HUES48 (cell line): Measurements from ENCODE around the gene KCNJ1.

ENCODE experiments used
- H3K27ac ChIP-seq: one replicate; pipeline ENCODE4 v1.7.0; 2013; ENCODE audit warnings: low read depth, low read length, inconsistent platforms
- H3K27me3 ChIP-seq: 2 replicates; pipeline ENCODE4 v1.6.1; 2013; ENCODE audit warnings: mild to moderate bottlenecking, low read length; ENCODE audit not compliant: control insufficient read depth, insufficient read depth
- H3K36me3 ChIP-seq: 2 replicates; pipeline ENCODE4 v1.6.1; 2013; ENCODE audit warnings: low read length; ENCODE audit not compliant: control insufficient read depth, insufficient read depth
- H3K4me1 ChIP-seq: 2 replicates; pipeline ENCODE4 v1.6.1; 2013; ENCODE audit warnings: mild to moderate bottlenecking, low read length; ENCODE audit not compliant: control insufficient read depth, insufficient read depth
- H3K4me3 ChIP-seq: 2 replicates; pipeline ENCODE4 v1.5.1; 2013; ENCODE audit warnings: mild to moderate bottlenecking, low read depth, low read length
- H3K9ac ChIP-seq: 2 replicates; pipeline ENCODE4 v1.6.1; 2013; ENCODE audit warnings: mild to moderate bottlenecking, low read depth, low read length, moderate library complexity
- H3K9me3 ChIP-seq: 2 replicates; pipeline ENCODE4 v1.6.1; 2013; ENCODE audit warnings: low read length; ENCODE audit not compliant: control insufficient read depth, insufficient read depth

The KCNJ1 gene

DNA sequence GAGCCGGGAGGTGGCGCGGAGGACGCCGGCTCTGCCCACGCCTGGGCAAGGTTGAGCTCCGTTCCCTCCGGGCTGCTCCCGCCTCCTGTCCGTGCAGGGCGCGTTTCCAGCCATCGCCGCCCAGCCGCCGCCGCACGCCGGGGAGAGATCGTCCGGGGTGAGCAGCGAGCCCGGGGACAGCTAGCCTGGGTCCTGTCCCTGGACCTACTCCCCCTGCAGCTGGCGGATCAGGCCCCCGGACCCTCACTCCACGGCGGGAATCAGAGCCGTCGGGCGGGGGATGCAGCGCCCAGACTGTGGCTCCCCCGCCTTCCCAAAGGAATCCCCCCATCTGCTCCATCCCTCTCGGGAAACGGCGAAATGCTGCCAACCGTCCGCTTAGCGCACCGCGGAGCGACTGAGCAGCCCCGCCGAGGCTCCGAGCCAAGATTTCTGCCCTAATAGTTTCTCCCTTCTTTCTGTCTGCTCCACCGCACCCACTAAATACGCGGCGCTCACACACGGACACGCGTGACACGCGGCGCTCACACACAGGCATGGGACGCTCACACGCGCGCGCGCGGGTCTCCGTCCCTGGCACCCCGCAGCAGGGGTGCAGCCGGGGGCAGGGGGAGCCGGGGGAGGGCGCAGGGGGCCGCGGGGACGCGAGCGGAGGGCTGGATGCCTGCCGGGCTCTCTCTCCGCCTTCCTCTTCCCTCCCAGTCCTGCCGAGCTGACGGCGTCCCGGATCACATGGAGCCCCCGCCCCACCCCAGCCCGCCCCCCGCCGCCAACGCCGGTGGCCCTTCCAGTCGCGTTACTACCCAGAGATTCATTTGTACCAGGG lies 23.7 kb upstream of the KCNJ1 start, which contains the start of gene KCNJ5:
Gene KCNJ5, plus strand, starts transcription at position 814 of the 826 bp plus-strand sequence. CDS start 19,918 bp downstream, outside the sequence.
- Histone ChIP-seq H3K4me3 (peak within 1 kb of the TSS; percentile 61), H3K4me1 (peaks cover 32% of the 10 kb centered on the region), H3K9me3 (no peaks in the 10 kb centered on the region), H3K36me3 (no peaks in the 10 kb centered on the region), H3K27me3 (peaks cover 93% of the 10 kb centered on the region), H3K27ac (no peak within 1 kb of the TSS), H3K9ac (no peak within 1 kb of the TSS)

DNA sequence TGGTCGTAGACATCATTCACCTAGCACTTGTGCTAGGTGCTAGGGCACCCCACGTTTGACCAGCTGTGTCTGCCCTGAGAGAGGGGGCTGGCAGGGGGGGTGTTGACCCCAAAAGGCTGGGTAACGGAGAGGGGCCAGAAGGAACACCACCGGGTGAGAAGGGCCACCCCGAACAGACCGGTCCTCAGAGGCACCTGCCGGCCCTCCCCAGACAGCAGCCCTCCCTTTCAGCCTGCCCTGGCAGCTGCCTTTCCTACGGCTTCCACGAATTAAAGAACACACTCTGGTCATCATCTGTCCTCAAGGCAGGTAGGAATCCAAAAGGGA lies 23.1 kb upstream of the KCNJ1 start:
- peak overlapping the region; percentile 61 for H3K4me3 ChIP-seq
- peaks cover 94% of the 10 kb centered on the region for H3K27me3 ChIP-seq
- H3K9me3 ChIP-seq: no peaks in the 10 kb centered on the region
- H3K27ac ChIP-seq: no peak overlapping the region
- H3K36me3 ChIP-seq: no peaks in the 10 kb centered on the region
- no peak overlapping the region for H3K9ac ChIP-seq
- H3K4me1 ChIP-seq: peaks cover 32% of the 10 kb centered on the region

DNA sequence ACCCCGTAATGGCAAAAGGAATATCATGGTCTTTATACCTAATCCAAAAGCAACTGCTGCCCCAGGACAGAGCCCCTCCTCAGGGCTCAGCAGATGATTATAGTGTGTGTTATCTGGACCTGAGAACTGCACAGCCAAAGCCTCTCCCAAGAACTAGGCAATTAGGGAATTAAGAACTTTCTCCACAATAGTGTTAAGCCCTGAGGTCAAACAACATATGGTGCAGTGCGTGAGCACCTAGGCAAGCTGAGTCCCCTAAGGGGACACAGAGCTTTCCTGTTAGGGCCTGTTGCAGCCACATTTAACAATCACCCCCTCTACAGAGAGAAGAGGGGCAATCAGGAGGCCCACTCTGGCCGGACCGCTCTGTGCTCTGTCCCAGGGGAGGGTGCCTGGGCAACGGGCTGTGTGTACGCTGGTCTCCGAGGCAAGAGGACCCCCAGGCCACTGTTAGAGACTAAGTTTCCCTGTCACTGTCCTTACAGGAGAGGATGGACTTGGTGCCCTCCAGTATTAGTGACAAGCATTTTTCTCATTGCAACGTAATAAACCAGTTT lies 22.6 kb upstream of the KCNJ1 start:
- Histone ChIP-seq H3K36me3 (no peaks in the 10 kb centered on the region), H3K27ac (no peak overlapping the region), H3K27me3 (peaks cover 95% of the 10 kb centered on the region), H3K4me1 (peaks cover 32% of the 10 kb centered on the region), H3K9me3 (no peaks in the 10 kb centered on the region), H3K4me3 (peak overlapping the region; percentile 61; the same call in 1 of the 2 replicates), H3K9ac (no peak overlapping the region)

DNA sequence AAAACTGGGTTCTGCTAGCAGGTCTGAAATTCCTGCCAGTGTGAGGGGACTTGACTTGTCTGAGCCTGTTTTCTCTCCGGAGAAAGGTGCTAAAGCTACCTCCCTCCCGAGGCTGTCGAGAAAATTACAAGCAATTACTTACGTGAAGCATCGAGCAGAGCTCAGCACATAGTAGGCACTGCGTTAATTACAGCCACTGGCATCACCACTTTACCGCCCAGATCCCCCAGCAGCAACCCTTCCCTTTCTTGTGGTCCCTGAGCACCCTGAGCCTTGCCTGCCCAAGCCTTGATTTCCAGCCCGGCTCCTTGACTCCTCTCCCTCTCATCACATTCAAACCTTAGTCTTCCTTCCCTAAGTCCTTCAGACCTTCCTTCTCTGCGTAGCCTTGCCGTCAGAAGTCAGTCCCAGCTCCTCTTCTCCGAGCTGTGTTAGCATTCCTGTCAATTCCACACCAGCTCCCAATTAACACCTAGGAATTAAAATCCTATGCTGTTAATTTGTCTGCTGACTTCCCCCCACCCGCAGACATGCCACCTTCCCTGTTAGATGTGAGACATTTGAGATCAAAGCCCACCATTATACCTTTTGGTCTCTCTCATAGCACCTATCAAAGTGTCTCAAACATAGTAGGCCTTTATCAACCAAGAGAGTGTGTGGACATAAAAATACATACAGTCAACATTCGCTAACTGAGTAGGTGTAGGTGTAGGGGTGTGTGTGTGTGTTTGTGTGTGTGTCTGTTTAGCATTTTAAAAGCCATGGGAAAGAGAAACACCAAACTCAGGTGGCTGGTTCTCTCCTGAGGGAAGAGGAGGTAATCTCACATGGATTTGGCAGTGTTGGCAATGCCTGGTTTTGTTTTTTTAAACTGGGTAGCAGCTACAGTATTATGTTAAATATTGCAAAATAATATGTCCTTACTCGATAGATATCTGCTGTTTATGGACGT lies 21.2 kb upstream of the KCNJ1 start:
- peaks cover 83% of the 10 kb centered on the region for H3K27me3 ChIP-seq
- H3K9me3 ChIP-seq: no peaks in the 10 kb centered on the region

DNA sequence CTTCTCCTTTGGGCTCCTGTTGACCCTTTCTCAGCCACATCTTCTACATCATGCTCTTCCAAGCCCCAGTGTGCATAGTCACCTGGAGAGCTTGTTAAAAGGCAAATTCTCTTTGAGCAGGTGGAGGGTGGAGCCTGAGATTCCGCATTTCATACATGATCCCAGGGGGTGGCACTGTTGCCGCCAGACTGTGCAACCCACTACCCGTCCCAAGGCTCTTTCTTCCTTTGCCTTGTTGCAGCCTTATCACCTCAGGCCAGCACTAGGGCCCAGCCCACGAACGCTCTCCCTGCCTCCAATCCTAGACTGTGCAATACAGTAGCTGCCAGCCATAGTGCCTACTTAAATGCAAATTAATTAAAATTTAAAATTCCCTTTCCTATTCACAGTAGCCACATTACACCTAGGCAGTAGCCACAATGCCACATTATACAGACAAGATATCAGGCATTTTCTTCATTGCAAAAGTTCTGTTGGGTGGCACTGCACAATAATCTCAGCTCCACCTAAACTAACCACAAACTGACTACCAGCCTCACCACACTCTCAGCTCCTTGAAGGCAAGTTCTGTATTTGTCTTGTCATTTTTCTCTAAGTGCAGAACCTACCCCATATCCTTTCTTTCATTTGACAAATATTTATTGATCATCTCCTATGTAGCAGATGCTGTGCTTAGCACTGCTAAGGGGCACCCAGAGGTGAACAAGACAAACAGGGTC lies 19.5 kb upstream of the KCNJ1 start:
- H3K36me3 ChIP-seq: no peaks in the 10 kb centered on the region
- peaks cover 73% of the 10 kb centered on the region for H3K27me3 ChIP-seq
- peaks cover 19% of the 10 kb centered on the region for H3K4me1 ChIP-seq
- H3K9ac ChIP-seq: no peak overlapping the region
- H3K9me3 ChIP-seq: no peaks in the 10 kb centered on the region
- no peak overlapping the region for H3K4me3 ChIP-seq
- no peak overlapping the region for H3K27ac ChIP-seq

More for the DNA sequence above, 21.2 kb upstream of the KCNJ1 start:
- H3K4me1 ChIP-seq: peaks cover 32% of the 10 kb centered on the region
- H3K4me3 ChIP-seq: no peak overlapping the region
- no peaks in the 10 kb centered on the region for H3K36me3 ChIP-seq
- no peak overlapping the region for H3K9ac ChIP-seq
- H3K27ac ChIP-seq: no peak overlapping the region

DNA sequence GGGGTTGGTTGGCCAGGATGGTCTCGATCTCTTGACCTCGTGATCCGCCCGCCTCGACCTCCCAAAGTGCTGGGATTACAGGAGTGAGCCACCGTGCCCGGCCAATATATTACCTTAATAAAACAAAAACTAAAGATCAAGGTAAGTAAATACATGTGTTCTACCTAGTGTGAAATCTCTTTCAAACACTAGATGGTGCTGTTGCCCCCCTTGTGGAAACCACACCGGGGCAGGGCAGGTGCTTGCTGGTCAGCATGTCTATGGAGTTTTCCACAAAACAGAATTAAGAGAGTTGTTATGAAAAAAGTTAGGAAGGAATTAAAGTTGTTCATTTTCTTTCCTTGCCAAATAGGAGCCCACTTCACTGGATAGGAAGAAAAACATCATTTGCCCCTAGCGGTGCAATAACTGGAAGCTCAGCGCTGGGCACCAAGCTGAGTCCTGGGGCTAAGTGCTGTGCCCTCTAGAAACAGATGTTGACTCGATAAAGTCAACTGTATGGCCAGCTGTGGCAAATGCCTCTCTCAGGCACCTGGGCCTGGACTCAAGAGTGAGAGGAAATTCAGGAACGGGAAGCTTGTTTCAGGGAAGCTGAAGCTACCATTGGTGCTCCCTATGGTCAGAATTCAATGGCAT lies 17.7 kb upstream of the KCNJ1 start:
- Histone ChIP-seq H3K4me1 (peaks cover 10% of the 10 kb centered on the region; the same call in 1 of the 2 replicates), H3K36me3 (no peaks in the 10 kb centered on the region), H3K9me3 (no peaks in the 10 kb centered on the region), H3K27ac (no peak overlapping the region), H3K27me3 (peaks cover 58% of the 10 kb centered on the region), H3K4me3 (no peak overlapping the region), H3K9ac (no peak overlapping the region)

DNA sequence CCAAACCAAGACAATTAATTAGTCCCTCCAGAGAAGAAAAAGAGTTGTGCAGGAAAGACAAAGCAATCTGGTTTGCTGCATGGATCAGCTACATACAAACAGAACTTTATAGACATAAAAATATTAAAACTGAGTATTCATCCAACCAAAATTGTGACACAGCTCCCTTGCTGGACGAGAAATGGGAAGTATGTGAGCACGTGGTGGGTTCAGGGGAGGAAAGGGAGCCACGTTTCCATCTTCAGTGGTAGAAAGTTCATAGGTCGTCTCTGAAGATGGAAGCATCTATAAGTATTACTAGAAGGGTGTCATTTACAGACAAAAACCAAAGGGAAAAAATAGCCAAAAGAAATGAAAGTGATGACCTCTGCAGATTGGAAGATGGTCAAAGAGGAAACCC lies 17.0 kb upstream of the KCNJ1 start:
- Histone ChIP-seq H3K27ac (no peak overlapping the region), H3K9ac (no peak overlapping the region), H3K4me3 (no peak overlapping the region), H3K27me3 (peaks cover 50% of the 10 kb centered on the region), H3K4me1 (peaks cover 10% of the 10 kb centered on the region; the same call in 1 of the 2 replicates), H3K36me3 (no peaks in the 10 kb centered on the region), H3K9me3 (no peaks in the 10 kb centered on the region)

DNA sequence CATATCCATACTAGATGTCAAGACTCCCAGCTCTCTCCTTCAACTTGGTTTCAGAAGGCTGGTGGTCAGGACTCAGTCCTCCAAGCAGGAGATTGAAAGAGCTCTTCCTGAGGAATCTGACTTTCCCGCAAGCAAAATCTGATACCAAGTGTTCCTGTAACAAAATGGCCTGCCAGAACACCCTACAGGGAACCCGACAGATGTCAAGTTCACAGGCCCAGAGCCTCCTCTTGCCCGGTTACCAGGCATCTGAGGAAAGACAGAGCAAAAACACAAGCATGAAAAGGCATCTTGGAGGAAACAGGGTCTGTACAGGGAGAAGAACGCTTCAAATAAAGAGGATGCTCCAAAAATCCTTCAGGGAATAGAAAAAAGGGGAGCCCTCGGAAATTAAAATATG lies 15.4 kb upstream of the KCNJ1 start:
- Histone ChIP-seq H3K27ac (no peak overlapping the region), H3K4me1 (no peaks in the 10 kb centered on the region), H3K27me3 (peaks cover 34% of the 10 kb centered on the region), H3K4me3 (no peak overlapping the region), H3K36me3 (no peaks in the 10 kb centered on the region), H3K9ac (no peak overlapping the region), H3K9me3 (no peaks in the 10 kb centered on the region)

DNA sequence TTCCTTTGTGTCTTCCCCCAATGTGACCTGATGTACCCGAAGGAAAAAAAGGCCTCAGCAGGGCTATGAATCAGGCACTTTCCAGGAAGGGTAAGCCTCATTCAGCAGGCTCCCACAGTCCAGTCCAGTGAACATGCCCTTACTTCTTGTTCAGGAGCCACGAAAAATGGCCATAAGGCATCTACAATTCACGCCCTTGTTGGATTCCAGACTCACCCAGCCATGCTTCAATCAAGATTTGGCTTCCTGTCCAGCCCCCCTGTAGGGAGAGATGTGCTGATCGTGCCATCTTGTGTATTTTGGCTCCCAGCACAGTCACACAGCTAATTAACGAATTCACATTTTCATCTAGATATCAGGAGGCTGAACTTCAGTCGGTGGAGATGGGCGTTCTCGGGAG lies 14.1 kb upstream of the KCNJ1 start:
- no peak overlapping the region for H3K27ac ChIP-seq

DNA sequence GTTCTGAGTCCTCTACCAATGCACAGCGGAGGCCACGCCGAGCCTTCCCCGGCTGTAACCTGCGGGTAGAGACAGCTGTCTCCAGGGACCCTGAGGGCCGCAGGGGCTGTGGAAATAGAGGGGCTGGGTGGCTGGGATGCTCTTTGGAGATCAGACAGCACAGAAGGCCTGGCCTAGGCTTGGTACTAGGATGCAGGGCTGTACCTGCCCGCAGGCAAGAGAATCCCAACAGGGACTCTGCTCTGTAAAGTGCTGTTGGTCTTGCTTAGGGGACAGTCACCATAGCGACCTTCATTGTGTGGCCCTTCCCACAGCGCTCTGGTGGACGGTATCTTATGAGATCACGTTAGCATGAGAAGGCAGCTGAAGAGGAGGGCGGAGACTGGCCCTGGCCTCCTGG lies 12.7 kb upstream of the KCNJ1 start:
- Histone ChIP-seq H3K27ac (no peak overlapping the region), H3K9ac (no peak overlapping the region), H3K4me1 (no peaks in the 10 kb centered on the region), H3K36me3 (no peaks in the 10 kb centered on the region), H3K9me3 (no peaks in the 10 kb centered on the region), H3K4me3 (no peak overlapping the region), H3K27me3 (peaks cover 23% of the 10 kb centered on the region)

More for the DNA sequence above, 14.1 kb upstream of the KCNJ1 start:
- no peaks in the 10 kb centered on the region for H3K36me3 ChIP-seq
- no peak overlapping the region for H3K9ac ChIP-seq
- no peak overlapping the region for H3K4me3 ChIP-seq
- no peaks in the 10 kb centered on the region for H3K4me1 ChIP-seq
- H3K9me3 ChIP-seq: no peaks in the 10 kb centered on the region
- H3K27me3 ChIP-seq: peaks cover 27% of the 10 kb centered on the region
